CD14-positive monocyte (primary cell): ENCODE measurements around the gene GPR68. TPM values are rescaled to one million over a fixed set of nuclear protein-coding genes. Genes with fewer than 3 reads are reported as not detected.
"Not testable (repeated sequence)": the region's sequence is repeated elsewhere in the genome, so short reads cannot be mapped to it uniquely, and the experiment has no call there.

Experiments used
- DNase-seq, 3 donors: peaks; one replicate each; pipeline ENCODE4 v3.0.0-alpha.2; 2011 to 2022
- H2AFZ ChIP-seq: 2 replicates; pipeline ENCODE4 v1.6.0; 2012; ENCODE audit warnings: mild to moderate bottlenecking, low read depth, low read length, inconsistent platforms; ENCODE audit not compliant: insufficient read depth, poor library complexity, severe bottlenecking
- H3K27ac ChIP-seq, 2 donors: 1 replicate in 1 of 2; 2 replicates in 1 of 2; pipeline ENCODE4 v1.5.1; 2012 to 2013; ENCODE audit warnings: low read length in 2 of 2, control low read depth in 1 of 2, inconsistent platforms in 1 of 2, low read depth in 1 of 2, mild to moderate bottlenecking in 1 of 2
- H3K27me3 ChIP-seq, 2 donors: one replicate each; pipeline versions ENCODE4 v1.6.0 to v1.6.1; 2011 to 2013; ENCODE audit warnings: low read length in 2 of 2; ENCODE audit not compliant: control insufficient read depth in 2 of 2, insufficient read depth in 2 of 2
- H3K36me3 ChIP-seq, 2 donors: replicated peaks in 1 of 2; 1 replicate in 1 of 2; 2 replicates in 1 of 2; pipeline versions ENCODE4 v1.5.1 to v1.6.1; 2012 to 2013; ENCODE audit warnings: low read length in 2 of 2, control low read depth in 1 of 2, inconsistent platforms in 1 of 2, mild to moderate bottlenecking in 1 of 2; ENCODE audit not compliant: insufficient read depth in 2 of 2, control insufficient read depth in 1 of 2
- H3K4me1 ChIP-seq, 2 donors: 1 replicate in 1 of 2; 2 replicates in 1 of 2; pipeline versions ENCODE4 v1.5.1 to v1.6.1; 2012 to 2013; ENCODE audit warnings: low read length in 2 of 2, control low read depth in 1 of 2, inconsistent platforms in 1 of 2, mild to moderate bottlenecking in 1 of 2, moderate library complexity in 1 of 2; ENCODE audit not compliant: insufficient read depth in 2 of 2, control insufficient read depth in 1 of 2
- H3K4me2 ChIP-seq: replicated peaks from 2 replicates; pipeline ENCODE3; 2012; ENCODE audit warnings: low read length, moderate library complexity, mild to moderate bottlenecking; ENCODE audit not compliant: poor library complexity, severe bottlenecking; ENCODE audit errors: extremely low read depth
- H3K4me3 ChIP-seq, 3 experiments: fragments of 200-600 bp in 1 of 3; sonication (generic) in 1 of 3; replicated peaks in 1 of 3; 1 replicate in 2 of 3; 2 replicates in 1 of 3; pipeline ENCODE4 v1.5.1; 2011 to 2013; ENCODE audit warnings: low read length in 3 of 3, mild to moderate bottlenecking in 3 of 3, control low read depth in 2 of 3, low read depth in 2 of 3, inconsistent platforms in 1 of 3, moderate library complexity in 1 of 3
- H3K79me2 ChIP-seq: 2 replicates; pipeline ENCODE4 v1.6.0; 2012; ENCODE audit warnings: mild to moderate bottlenecking, control low read depth, inconsistent platforms, low read length, moderate library complexity; ENCODE audit not compliant: insufficient read depth
- H3K9ac ChIP-seq: 2 replicates; pipeline ENCODE4 v1.6.0; 2017; ENCODE audit warnings: low read length, mild to moderate bottlenecking; ENCODE audit not compliant: insufficient read depth, poor library complexity, severe bottlenecking
- H3K9me3 ChIP-seq, 2 donors: replicated peaks in 1 of 2; 1 replicate in 1 of 2; 2 replicates in 1 of 2; pipeline versions ENCODE4 v1.5.1 to v1.6.1; 2012 to 2013; ENCODE audit warnings: low read length in 2 of 2, control low read depth in 1 of 2; ENCODE audit not compliant: control insufficient read depth in 1 of 2, insufficient read depth in 1 of 2
- H4K20me1 ChIP-seq: 2 replicates; pipeline ENCODE4 v1.6.0; 2012; ENCODE audit warnings: mild to moderate bottlenecking, low read length, control low read depth, moderate library complexity; ENCODE audit not compliant: insufficient read depth
- H3K27ac Mint-ChIP-seq, 7 donors: one replicate each; pipeline ENCODE4 v1.8.0; 2020; ENCODE audit warnings: mild to moderate bottlenecking in 7 of 7, mixed read lengths in 7 of 7, moderate library complexity in 6 of 7, inconsistent platforms in 2 of 7
- H3K27me3 Mint-ChIP-seq, 3 donors: one replicate each; pipeline ENCODE4 v1.8.0; 2021 to 2022; ENCODE audit warnings: low read depth in 3 of 3, mild to moderate bottlenecking in 3 of 3, mixed read lengths in 3 of 3, moderate library complexity in 3 of 3, inconsistent platforms in 1 of 3
- H3K36me3 Mint-ChIP-seq, 2 donors: one replicate each; pipeline ENCODE4 v1.8.0; 2020; ENCODE audit warnings: mixed read lengths in 2 of 2, inconsistent platforms in 1 of 2, mild to moderate bottlenecking in 1 of 2
- H3K4me1 Mint-ChIP-seq: one replicate; pipeline ENCODE4 v1.8.0; 2020; ENCODE audit warnings: mild to moderate bottlenecking, mixed read lengths
- H3K4me3 Mint-ChIP-seq, 2 donors: one replicate each; pipeline ENCODE4 v1.8.0; 2020; ENCODE audit warnings: mild to moderate bottlenecking in 2 of 2, mixed read lengths in 2 of 2, moderate library complexity in 1 of 2
- H3K9me3 Mint-ChIP-seq, 7 donors: one replicate each; pipeline ENCODE4 v1.8.0; 2020 to 2022; ENCODE audit warnings: mixed read lengths in 7 of 7, mild to moderate bottlenecking in 6 of 7, moderate library complexity in 6 of 7, inconsistent platforms in 2 of 7
- CTCF ChIP-seq: fragments of 200-600 bp; IDR thresholded peaks from one replicate; pipeline ENCODE4 v1.8.0; 2022; ENCODE audit warnings: antibody characterized with exemption, mild to moderate bottlenecking
- WGBS: methylation state at CpG from one replicate; pipeline ENCODE4 v1.1.5; 2013; ENCODE audit warnings: missing lambda C conversion rate; ENCODE audit not compliant: insufficient coverage; 5-methylcytosine and 5-hydroxymethylcytosine counted together
- intact Hi-C, 2 donors: fragments of 100-400 bp; cut with micrococcal nuclease; formaldehyde crosslinking; loops; one replicate each; pipeline versions ENCODE4 v1.15.0 to v1.15.1; 2023
- polyA plus RNA-seq, 3 donors: library from polyadenylated mRNA; depleted of rRNA in 1 of 3; unstranded in 2 of 3; stranded (reverse) in 1 of 3; fragments of 300-500 nt in 2 of 3; fragments of >200 nt in 1 of 3; fragmentation: Illumina TruSeq in 2 of 3; gene quantifications; 1 replicate in 2 of 3; 2 replicates in 1 of 3; pipeline ENCODE4 v1.2.3, GENCODE V29; 2012 to 2021

GPR68 gene
- polyA plus RNA-seq, 3 donors: 0.05 to 0.07 TPM; not detected in 1

- Histone ChIP-seq H3K9ac (no peak overlapping the region), H4K20me1 (no peaks in the 10 kb centered on the region), H3K79me2 (no peaks in the 10 kb centered on the region), H3K27ac (no peak overlapping the region), H3K4me3 (no peak overlapping the region), H3K4me1 (peaks cover 25 to 33% of the 10 kb centered on the region in 2 donors), H3K36me3 (peaks cover 30 to 54% of the 10 kb centered on the region in 2 donors), H2AFZ (no peak overlapping the region), H3K4me2 (no peak overlapping the region), H3K9me3 (peaks cover 0 to 5% of the 10 kb centered on the region in 2 donors), H3K27me3 (no peaks in the 10 kb centered on the region)
- TF ChIP-seq CTCF: no peak
- peaks cover 3 to 13% (median 7%) of the 10 kb centered on the region in 7 donors for H3K9me3 Mint-ChIP-seq
- DNase-seq: no peak
- peaks cover 72 to 75% of the 10 kb centered on the region in 2 donors for H3K36me3 Mint-ChIP-seq
- intact Hi-C loops: no loop called here
- WGBS: 93% methylated on average over 5 of the region's 7 CpGs
- H3K27ac Mint-ChIP-seq: peak overlapping the region in 1 of 7 donors; percentile 46
- H3K27me3 Mint-ChIP-seq: peaks cover 2 to 7% (median 5%) of the 10 kb centered on the region in 3 donors
- H3K4me3 Mint-ChIP-seq: no peak overlapping the region
- H3K4me1 Mint-ChIP-seq: peaks cover 39% of the 10 kb centered on the region
Observed at GRCh38 chr14:91227183-91227628, 17.3 kb downstream of the GPR68 start.

- peaks cover 17 to 24% of the 10 kb centered on the region in 2 donors for H3K4me1 ChIP-seq
- peaks cover 3 to 13% (median 7%) of the 10 kb centered on the region in 7 donors for H3K9me3 Mint-ChIP-seq
- H3K4me2 ChIP-seq, H3K27me3 Mint-ChIP-seq, H3K9ac ChIP-seq, H4K20me1 ChIP-seq, H3K79me2 ChIP-seq, H2AFZ ChIP-seq, DNase-seq, H3K4me3 Mint-ChIP-seq, H3K27me3 ChIP-seq, H3K27ac Mint-ChIP-seq, H3K4me3 ChIP-seq, H3K27ac ChIP-seq, intact Hi-C loops, H3K9me3 ChIP-seq: not testable (repeated sequence)
- H3K4me1 Mint-ChIP-seq: peaks cover 31% of the 10 kb centered on the region
- WGBS: no CpG with 5 or more reads among the region's 4 CpGs
- peaks cover 77 to 78% of the 10 kb centered on the region in 2 donors for H3K36me3 Mint-ChIP-seq
- H3K36me3 ChIP-seq: peaks cover 38 to 62% of the 10 kb centered on the region in 2 donors
Observed at GRCh38 chr14:91226360-91226759, 18.1 kb downstream of the GPR68 start.
